Measurements from ENCODE around the gene LTC4S. TPM values are rescaled to one million over a fixed set of nuclear protein-coding genes. Genes with fewer than 3 reads are reported as not detected.

LTC4S gene
- polyA plus RNA-seq, 4 donors: 2.0 to 6.5 (median 5.3) TPM

DNA sequence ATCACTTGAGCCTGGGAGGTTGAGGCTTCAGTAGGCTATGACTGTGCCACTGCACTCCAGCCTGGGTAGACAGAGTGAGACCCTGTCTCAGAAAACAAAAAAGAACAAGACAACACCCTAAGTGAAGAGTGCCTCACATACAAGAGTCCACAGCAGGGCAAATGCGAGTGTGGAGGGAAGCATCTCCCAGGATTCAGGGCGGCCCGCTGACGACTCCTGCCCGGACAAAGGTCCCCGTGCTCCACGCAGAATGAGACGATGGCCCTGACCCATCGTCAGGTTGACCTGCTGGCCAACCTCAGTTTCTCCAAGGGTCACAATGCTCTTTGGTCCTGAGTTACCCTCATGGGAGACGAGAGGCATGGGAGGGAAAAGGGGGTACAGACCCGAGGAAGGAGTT, 46.5 kb downstream of the LTC4S start:
- DNase-seq (ENCODE audit: low read depth in 4 of 4, low spot score in 2 of 4): no peak

- no peak for DNase-seq (ENCODE audit: low read depth in 4 of 4, low spot score in 2 of 4)
Measured at GRCh38 chr5:179840766-179841165, 47.0 kb downstream of the LTC4S start.

- no peak for DNase-seq (ENCODE audit: low read depth in 4 of 4, low spot score in 2 of 4)
Measured at GRCh38 chr5:179841621-179842020, 47.8 kb downstream of the LTC4S start.

Other genes starting within 250 kb of the LTC4S start
- gene RUFY1, start 243.4 kb upstream of the LTC4S start, polyA plus RNA-seq (ENCODE audit: insufficient read length in 4 of 4): 10 to 100 TPM; 72.4 to 95.4 (median 87.6) TPM
- 1,000 to 10,000 TPM in 2 of 4 donors, 100 to 1,000 TPM in 2; 691 to 2,061 (median 1,218) TPM for gene HNRNPH1, start 170.3 kb upstream of the LTC4S start, polyA plus RNA-seq (ENCODE audit: insufficient read length in 4 of 4)
- gene CBY3, start 113.0 kb upstream of the LTC4S start, polyA plus RNA-seq (ENCODE audit: insufficient read length in 4 of 4): 1 to 10 TPM in 2 of 4 donors, under 1 TPM in 1, not detected in 1; 0.81 to 2.1 (median 1.1) TPM
- gene CANX, start 95.0 kb upstream of the LTC4S start, polyA plus RNA-seq (ENCODE audit: insufficient read length in 4 of 4): 100 to 1,000 TPM; 468 to 603 (median 522) TPM
- gene MAML1, start 61.2 kb upstream of the LTC4S start, polyA plus RNA-seq (ENCODE audit: insufficient read length in 4 of 4): 10 to 100 TPM; 35.7 to 55.3 (median 42.8) TPM
- 100 to 1,000 TPM; 161 to 189 (median 175) TPM for gene MGAT4B, start 12.9 kb downstream of the LTC4S start, polyA plus RNA-seq (ENCODE audit: insufficient read length in 4 of 4)
- gene SQSTM1, start 26.9 kb downstream of the LTC4S start, polyA plus RNA-seq (ENCODE audit: insufficient read length in 4 of 4): 100 to 1,000 TPM in 3 of 4 donors, 10 to 100 TPM in 1; 91.2 to 125 (median 114) TPM
- gene MRNIP, start 64.8 kb downstream of the LTC4S start, polyA plus RNA-seq (ENCODE audit: insufficient read length in 4 of 4): 10 to 100 TPM; 29.0 to 57.2 (median 39.6) TPM
- 100 to 1,000 TPM in 3 of 4 donors, 10 to 100 TPM in 1; 87.5 to 141 (median 109) TPM for gene TBC1D9B, start 113.9 kb downstream of the LTC4S start, polyA plus RNA-seq (ENCODE audit: insufficient read length in 4 of 4)

Measured in left renal cortex interstitium (tissue), 4 donors.